ENCODE results near the gene CHRM5.

DNA sequence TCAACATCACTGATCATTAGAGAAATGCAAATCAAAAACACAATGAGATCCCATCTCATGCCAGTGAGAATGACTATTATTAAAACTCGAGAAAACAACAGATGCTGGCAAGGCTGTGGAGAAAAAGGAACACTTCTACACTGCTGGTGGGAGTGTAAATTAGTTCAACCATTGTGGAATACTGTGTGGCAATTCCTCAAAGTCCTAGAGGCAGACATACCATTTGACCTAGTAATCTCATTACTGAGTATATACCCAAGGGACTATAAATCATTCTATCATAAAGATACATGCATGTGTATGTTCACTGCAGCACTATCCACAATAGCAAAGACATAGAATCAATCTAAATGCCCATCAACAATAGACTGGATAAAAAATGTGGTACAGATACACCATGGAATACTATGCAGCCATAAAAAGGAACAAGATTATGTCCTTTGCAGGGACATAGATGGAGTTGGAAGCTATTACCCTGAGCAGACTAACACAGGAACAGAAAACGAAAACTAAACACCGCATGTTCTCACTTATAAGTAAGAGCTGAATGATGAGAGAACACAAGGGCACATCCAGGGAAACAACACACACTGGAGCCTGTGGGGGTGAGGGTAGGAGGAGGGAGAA, 85.9 kb downstream of the CHRM5 start:
- TF ChIP-seq, protein P1, sequence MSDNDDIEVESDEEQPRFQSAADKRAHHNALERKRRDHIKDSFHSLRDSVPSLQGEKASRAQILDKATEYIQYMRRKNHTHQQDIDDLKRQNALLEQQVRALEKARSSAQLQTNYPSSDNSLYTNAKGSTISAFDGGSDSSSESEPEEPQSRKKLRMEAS (IDR thresholded peaks at IDR 0.05; ENCODE audit: low read depth, low read length), result no peak
- no peak for TF ChIP-seq POLR2A (IDR thresholded peaks at IDR 0.05; ENCODE audit: extremely low read depth, insufficient read length)
- TF ChIP-seq, protein P2, sequence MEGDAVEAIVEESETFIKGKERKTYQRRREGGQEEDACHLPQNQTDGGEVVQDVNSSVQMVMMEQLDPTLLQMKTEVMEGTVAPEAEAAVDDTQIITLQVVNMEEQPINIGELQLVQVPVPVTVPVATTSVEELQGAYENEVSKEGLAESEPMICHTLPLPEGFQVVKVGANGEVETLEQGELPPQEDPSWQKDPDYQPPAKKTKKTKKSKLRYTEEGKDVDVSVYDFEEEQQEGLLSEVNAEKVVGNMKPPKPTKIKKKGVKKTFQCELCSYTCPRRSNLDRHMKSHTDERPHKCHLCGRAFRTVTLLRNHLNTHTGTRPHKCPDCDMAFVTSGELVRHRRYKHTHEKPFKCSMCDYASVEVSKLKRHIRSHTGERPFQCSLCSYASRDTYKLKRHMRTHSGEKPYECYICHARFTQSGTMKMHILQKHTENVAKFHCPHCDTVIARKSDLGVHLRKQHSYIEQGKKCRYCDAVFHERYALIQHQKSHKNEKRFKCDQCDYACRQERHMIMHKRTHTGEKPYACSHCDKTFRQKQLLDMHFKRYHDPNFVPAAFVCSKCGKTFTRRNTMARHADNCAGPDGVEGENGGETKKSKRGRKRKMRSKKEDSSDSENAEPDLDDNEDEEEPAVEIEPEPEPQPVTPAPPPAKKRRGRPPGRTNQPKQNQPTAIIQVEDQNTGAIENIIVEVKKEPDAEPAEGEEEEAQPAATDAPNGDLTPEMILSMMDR (IDR thresholded peaks at IDR 0.05; ENCODE audit: low read depth, low read length), result no peak
- no peak for TF ChIP-seq MYC (IDR thresholded peaks at IDR 0.05; ENCODE audit: low read depth, low read length)

All from NB4 (cell line).